Neural progenitor cell (in vitro differentiated cells): ENCODE data around the gene MRPS9.

ENCODE experiments used
- CTCF ChIP-seq: fragments of 200-600 bp; sonication (generic); IDR thresholded peaks from 2 replicates; pipeline ENCODE4 v1.5.1; 2017; ENCODE audit warnings: antibody characterized with exemption, mild to moderate bottlenecking
- EZH2 ChIP-seq: fragments of 200-600 bp; sonication (generic); IDR thresholded peaks from 2 replicates; pipeline ENCODE4 v1.6.1; 2017; ENCODE audit warnings: antibody characterized with exemption, mild to moderate bottlenecking, moderate library complexity
- EZH2phosphoT487 ChIP-seq: fragments of 200-600 bp; sonication (generic); IDR thresholded peaks from 2 replicates; pipeline ENCODE4 v1.6.1; 2017; ENCODE audit warnings: antibody characterized with exemption

- no peak for TF ChIP-seq CTCF
- no peak for TF ChIP-seq EZH2
- TF ChIP-seq EZH2phosphoT487, result no peak
Measured at GRCh38 chr2:105134081-105134480, 96.2 kb downstream of the MRPS9 start.
